WI38 (cell line): Measurements from ENCODE around the gene NDUFA12.

Experiments
- H3K4me3 ChIP-seq: 2 replicates; pipeline ENCODE4 v1.5.1; 2011; ENCODE audit warnings: low read depth, mild to moderate bottlenecking, control low read depth, low read length
- TF ChIP-seq, protein P1 (sequence below): IDR thresholded peaks from 2 replicates; pipeline ENCODE4 v1.5.1; 2012; ENCODE audit warnings: low read depth, mild to moderate bottlenecking, control low read depth, low read length

The NDUFA12 gene

DNA sequence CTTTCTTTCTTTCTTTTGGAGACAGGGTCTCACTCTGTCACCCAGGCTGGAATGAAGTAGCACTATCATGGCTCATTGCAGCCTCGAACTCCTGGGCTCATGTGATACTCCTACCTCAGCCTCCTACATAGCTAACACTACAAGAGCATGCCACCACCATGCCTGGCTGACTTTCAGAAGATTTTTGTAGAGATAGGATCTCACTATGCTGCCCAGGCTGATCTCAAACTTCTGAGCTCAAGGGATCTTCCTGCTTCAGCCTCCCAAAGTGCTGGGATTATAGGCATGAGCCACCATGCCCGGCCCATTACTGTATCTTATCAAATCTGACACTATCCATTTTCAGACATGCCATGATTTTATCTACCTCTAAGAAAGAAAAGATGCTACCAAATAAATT, 31.6 kb downstream of the NDUFA12 start:
- TF ChIP-seq, protein P1, sequence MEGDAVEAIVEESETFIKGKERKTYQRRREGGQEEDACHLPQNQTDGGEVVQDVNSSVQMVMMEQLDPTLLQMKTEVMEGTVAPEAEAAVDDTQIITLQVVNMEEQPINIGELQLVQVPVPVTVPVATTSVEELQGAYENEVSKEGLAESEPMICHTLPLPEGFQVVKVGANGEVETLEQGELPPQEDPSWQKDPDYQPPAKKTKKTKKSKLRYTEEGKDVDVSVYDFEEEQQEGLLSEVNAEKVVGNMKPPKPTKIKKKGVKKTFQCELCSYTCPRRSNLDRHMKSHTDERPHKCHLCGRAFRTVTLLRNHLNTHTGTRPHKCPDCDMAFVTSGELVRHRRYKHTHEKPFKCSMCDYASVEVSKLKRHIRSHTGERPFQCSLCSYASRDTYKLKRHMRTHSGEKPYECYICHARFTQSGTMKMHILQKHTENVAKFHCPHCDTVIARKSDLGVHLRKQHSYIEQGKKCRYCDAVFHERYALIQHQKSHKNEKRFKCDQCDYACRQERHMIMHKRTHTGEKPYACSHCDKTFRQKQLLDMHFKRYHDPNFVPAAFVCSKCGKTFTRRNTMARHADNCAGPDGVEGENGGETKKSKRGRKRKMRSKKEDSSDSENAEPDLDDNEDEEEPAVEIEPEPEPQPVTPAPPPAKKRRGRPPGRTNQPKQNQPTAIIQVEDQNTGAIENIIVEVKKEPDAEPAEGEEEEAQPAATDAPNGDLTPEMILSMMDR = no peak

DNA sequence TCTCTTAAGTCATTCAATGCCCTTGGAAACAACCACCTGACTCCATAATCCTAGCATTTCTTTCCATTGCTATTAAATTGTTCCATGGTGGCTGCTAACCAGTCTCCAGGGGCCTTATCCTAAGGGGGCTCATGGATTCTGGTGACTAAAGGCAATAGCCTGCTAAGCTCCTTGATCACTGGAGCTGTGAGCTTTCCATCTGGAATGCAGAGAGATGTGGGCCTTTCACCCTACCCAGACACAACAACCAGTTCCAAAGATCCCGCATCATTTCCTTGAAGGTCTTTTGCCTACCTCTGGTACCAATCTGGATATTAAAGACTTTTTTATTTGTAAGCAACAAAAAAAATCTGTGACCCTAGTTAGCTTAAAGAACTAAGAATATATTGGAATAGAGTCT, 32.9 kb downstream of the NDUFA12 start:
- TF ChIP-seq, protein P1 = no peak
- H3K4me3 ChIP-seq = no peak overlapping the region

More for the DNA sequence above, 31.6 kb downstream of the NDUFA12 start:
- H3K4me3 ChIP-seq = no peak overlapping the region

DNA sequence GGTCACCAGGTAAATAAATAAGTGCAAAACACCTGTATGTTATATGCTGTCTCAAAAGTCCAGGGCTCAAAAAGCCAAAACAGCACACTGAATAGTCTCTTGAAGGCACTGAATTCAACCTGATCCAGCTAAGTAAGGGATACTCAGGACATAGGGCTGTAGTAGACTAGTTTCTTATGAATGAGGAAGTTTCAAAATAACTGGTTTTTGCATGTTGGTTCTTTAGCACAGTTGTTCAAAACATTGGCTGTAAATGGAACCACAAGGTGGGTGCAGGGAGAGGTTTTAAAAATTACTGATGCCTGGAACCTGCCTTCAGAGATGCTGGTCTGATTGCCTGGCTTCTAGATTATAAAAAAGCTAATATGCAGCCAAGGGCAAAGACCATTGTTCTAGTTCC, 34.1 kb downstream of the NDUFA12 start:
- TF ChIP-seq, protein P1 = no peak
- H3K4me3 ChIP-seq = no peak overlapping the region

DNA sequence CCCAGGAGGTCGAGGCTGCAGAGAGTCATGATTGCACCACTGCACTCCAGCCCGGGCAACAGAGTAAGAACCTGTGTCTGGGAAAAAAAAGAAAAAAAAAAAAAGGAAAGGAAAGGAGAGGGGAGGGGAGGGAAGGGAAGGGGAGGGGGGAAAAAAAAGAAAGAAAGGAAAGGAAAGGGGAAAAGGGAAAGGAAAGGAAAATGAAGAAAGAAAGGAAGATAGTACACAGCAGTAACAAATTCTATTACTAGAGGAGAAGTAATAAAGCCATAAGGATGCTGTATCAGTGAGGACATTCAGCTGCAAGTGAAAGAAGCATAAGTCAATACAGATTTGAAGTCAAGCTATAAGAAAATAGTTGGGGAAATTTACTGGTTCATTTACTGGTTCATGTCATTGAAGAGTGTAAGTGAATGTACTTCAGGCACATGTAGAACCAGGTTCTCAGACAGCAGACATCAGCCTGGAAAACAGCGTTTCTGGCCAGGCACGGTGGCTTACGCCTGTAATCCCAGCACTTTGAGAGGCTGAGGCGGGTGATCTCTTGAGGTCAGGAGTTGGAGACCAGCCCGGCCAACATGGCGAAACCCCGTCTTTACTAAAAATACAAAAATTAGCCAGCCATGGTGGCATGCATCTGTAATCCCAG, 37.4 kb downstream of the NDUFA12 start:
- H3K4me3 ChIP-seq = no peak overlapping the region
- TF ChIP-seq, protein P1 = no peak

DNA sequence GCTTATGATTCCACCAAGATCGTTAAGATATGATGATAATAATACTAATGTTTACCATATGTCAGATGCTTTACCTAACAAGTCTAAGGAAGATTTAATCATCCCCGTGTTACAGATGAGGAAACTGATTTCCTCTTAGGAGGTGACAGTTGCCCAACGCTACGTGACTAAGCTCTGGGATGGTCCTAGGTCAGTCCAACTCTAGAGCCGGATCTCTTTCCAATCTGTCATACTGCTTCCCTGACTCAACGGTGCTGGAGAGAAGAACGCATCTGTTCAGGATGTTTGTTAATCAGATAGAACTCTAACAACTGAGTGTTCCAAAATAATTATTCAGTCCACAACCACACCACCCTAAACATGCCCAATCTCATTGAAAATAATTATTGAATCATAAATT, 39.8 kb downstream of the NDUFA12 start:
- TF ChIP-seq, protein P1 = no peak
- no peak overlapping the region for H3K4me3 ChIP-seq

DNA sequence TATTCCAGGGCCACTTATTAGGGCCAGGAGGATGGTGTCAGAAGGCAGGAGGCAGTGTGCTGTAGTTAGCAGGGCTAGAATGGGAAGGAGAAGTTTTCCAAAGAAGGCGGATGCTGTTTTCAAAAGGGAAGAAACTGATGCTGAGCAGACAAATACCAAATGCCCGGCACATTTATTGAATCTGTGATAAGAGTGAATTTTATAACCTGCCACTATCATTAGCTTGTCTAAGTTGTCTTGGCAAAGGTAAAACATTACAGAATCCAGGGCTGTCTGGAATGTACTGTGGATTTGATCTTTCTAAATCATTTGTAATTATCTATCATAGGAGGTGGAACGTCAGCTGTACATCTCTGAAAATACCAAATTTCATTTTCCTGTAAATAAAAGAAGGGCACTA, 40.8 kb downstream of the NDUFA12 start:
- no peak overlapping the region for H3K4me3 ChIP-seq
- TF ChIP-seq, protein P1 = no peak

DNA sequence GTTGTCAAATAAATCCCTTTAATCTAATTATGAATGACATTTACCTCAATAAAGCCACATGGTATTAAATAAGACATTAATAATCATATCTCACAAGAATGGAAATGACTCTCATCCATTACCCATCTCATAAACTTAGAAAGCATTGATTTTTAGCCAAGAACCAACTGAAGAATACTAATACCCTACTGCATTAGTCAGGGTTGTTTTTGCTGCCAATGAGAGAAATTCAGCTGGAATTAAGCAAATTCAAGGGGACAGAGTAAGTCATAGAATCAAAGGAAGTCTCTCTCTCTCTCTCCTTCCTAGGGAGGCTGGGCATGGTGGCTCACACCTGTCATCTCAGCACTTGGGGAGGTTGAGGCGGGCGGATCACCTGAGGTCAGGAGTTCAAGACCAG, 41.6 kb downstream of the NDUFA12 start:
- no peak overlapping the region for H3K4me3 ChIP-seq
- TF ChIP-seq, protein P1 = no peak
